HG03108 (cell line): ENCODE measurements around the gene OR2W1.

Experiments
- ATAC-seq: cut with Tn5 transposase; IDR thresholded peaks from one replicate; pipeline ENCODE4 v1.9.1; 2021; ENCODE audit warnings: moderate library complexity; ENCODE audit not compliant: unreplicated experiment

Gene OR2W1, protein sequence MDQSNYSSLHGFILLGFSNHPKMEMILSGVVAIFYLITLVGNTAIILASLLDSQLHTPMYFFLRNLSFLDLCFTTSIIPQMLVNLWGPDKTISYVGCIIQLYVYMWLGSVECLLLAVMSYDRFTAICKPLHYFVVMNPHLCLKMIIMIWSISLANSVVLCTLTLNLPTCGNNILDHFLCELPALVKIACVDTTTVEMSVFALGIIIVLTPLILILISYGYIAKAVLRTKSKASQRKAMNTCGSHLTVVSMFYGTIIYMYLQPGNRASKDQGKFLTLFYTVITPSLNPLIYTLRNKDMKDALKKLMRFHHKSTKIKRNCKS

DNA sequence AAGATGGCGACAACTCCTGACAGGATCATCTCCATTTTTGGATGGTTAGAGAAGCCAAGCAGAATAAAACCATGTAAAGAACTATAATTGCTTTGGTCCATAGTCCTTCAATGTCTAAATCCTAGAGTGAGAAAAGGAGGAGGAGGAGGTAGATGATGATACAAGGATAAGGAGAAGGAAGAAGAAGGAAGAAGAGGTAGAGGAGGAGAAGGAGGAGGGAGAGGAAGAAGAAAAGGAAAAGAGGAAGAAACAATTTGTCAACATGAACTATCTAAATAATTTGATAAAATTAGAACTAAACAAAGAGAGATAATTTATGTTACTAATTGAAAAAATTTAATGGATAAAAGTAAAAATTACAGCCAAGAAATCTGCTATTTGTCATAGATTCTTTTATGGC lies at the start of gene OR2W1:
Gene OR2W1 (minus strand): TSS at position 101 of the 400 bp plus-strand sequence. CDS start 0 bp downstream, at position 101.
- no peak for ATAC-seq

DNA sequence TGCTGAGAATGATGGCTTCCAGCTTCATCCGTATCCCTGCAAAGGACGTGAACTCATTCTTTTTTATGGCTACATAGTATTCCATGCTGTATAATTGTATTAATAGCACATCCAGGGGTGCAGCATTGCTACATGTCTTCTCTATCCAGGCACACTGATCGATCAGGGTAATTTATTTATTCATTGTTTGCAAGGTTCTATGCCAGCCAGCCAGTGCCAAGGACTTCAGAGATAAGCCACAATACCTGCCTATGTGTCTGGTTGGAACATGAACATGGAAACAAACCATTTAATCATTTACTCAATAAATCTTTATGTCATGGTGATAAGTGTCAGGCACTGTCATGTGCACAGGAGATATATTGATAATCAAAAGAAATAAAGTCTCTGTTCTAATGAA lies 48.0 kb upstream of the OR2W1 start:
- ATAC-seq = no peak

DNA sequence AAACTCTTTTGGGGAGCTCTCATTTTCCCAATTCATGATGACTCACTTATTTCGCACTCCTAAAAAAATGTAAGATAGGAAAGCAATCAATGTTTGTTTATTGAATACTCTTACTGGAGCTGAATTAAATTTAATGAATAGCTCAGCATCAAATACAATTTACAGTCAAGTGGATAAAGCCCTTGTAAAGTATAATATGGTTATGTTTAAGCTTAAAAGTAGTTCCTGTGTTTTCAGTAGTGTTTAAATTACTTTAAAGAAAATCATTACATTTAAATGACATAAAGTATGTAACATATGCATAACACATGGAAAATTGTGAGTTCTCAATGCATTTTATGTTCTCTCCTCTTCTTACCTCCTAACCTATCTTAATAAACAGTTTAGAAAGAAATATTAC lies 42.2 kb upstream of the OR2W1 start, which contains the start of gene OR2B3:
Gene OR2B3 (minus strand): TSS at position 101 of the 400 bp plus-strand sequence. CDS start 65 bp downstream, at position 36.
- ATAC-seq = no peak

DNA sequence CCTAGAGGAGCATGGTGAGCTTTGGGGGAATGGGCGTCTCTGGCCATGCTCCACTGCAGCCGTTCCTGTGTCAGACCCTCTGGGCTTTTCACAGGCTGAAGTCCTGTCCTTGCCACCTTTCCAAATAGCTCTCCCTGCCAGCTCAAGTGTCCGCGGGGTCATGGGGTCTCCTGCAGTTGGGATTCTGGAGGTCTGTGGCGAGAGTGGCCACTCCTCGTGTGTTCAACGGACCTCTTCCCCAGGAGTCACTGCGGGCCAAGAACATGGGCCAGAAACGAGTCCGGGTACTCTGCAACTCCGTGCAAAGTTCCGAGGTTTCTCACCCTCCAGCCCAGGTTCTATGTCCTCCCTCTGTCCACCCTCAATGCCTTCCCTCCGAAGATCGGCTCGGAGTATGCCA lies 37.5 kb upstream of the OR2W1 start:
- ATAC-seq = no peak

DNA sequence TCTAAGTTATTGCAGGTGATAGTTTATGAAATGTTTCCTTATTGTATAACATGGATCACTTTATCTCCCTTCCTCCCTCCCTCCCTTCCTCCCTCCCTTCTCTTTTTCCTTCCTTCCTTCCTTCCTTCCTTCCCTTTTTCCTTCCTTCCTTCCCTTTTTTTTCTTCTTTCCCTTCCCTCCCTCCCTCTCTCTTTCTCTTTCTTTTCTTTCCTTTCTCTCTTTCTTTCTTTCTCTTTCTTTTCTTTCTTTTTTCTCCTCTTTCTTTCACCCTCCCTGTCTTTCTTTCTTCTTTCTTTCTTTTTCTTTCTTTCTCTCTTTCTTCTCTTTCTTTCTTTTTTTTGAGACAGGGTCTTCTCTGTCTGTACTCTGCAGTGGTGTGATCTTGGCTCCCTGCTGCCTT lies 36.3 kb upstream of the OR2W1 start:
- no peak for ATAC-seq

DNA sequence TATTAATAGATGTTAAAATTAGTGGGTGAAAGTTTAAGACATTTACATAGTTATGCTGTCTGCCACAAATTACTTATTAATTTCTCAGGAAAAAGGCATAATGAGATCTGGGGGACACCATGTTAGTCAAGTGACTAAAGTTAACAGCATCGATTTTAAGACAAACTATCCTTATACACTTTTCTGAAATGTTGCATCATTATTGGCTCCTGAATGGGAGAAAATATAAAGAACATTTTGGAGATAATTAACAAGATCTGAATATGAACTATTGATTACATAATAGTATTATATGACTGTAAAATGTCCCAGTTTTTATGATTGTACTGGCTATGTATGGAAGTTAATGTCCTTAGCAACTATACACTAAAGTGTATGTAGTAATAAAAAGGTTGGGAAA lies 34.2 kb upstream of the OR2W1 start:
- ATAC-seq = no peak

DNA sequence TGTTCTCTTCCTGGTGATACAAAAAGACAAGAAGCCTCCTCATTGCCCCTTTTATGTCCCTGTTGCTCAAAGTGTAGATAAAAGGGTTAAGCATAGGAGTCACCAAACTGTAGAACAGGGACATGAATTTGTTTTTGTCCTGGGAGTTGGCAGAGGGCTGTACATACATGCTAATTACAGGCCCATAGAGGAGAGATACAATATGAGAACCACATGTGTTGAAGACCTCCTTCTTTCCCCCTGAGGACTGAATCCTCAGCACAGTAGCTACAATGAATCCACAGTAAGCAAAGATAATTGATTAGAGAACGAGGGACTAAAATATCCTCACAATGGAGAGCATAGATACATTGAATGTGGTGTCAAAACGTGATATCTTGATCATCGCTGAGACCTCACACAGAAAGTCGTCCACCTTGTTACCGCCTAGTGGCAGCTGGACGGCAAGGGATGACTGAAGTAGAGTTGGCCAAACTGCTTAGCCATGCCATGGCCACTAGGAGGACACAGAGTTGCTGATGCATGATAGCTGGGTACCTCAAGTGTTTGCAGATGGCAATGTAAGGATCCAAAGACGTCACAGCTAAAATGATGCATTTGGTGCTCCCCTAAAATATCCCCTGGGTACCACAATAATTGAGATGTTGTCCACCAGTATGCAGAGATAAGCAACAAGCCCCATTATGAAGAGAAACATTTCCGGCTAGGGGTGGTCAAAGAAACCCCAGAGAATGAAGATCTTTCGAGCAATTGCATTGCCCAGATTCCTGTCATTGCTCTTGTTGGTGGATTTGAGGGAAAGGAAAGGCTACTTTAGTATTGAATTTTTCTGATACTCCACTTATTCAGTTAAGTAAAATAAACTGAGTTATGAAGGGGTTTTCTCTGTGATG lies 27.1 kb upstream of the OR2W1 start:
- no peak for ATAC-seq

DNA sequence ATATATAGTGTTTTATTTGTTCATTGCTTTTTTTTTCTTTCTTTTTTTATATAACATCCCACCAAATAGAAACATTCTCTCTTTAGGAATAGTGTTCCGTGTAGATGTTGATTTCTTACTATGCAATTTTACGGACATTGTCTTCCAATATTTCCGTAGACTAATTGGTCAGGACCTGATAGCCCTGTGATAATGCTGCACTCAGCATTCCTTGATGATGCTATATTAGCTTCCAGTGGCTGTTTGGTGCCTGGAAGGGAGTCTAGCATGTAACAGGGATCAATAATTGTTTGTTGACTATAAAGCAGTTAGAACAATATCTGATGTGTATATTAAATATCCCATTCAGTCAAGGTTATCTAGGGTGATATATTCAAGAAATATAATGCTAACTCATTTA lies 6.7 kb upstream of the OR2W1 start:
- ATAC-seq = no peak

DNA sequence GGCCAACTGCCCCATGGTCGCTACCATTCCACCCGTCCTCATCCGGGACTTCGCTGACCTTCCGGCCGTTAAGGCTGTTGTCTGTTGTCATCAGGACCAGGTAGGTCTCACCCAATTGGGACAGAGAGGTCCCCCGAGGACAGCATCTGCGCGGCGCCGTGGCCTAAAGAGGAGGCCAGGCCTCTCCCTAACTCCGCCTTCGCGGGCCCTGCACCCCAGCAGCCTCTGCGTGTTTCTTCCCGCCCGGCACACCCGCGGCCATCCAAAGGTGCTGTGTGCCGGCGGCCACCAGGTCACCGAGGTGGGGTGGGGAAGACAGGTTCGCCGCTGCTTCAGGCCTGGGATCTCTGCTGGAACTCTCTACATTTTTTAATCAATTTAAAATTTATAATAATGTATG lies 9.0 kb downstream of the OR2W1 start:
- no peak for ATAC-seq

DNA sequence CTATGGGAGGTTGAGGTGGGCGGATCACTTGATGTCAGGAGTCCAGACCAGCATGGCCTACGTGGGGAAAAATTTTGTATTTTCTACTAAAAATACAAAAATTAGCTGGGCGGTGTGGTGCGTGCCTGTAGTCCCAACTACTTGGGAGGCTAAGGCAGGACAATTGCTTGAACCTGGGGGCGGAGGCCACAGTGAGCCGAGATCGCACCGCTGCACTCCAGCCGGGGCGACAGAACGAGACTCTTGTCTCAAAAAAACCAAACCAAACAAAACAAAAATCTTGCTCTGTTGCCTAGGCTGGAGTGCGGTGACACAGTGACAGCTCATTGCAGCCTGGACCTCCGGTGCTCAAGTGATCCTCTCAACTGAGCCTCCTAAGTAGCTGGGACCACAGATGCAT lies 16.2 kb downstream of the OR2W1 start:
- ATAC-seq = no peak

DNA sequence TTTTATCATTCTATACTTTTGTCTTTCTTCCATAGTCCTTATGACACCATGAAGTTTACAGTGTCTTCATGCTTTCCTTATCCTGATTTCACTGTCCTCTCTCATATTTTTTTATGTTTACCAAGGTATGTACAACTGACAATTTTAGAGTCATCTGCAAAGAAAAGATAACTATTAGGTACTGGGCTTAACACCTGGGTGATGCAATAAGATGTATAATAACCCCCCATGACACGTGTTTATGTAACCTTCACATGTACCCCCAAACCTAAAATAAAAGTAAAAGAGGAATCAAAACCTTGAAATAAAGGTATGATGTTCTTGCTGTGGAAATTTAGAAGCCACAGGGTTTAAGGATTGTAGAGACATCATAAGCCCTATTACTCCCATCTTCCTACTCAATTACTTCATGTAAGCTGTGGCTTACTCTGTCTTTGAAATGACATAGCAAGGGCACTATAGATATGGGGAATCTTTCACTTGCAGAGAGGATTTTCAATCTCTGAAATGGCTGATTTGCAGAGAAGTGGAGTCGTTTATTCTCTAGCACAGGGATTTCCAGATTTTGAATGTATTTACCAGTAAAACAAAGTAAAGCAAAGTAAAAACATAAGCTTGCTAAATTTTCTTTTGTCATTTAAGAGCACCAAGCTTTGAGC lies 18.9 kb downstream of the OR2W1 start:
- ATAC-seq = no peak

DNA sequence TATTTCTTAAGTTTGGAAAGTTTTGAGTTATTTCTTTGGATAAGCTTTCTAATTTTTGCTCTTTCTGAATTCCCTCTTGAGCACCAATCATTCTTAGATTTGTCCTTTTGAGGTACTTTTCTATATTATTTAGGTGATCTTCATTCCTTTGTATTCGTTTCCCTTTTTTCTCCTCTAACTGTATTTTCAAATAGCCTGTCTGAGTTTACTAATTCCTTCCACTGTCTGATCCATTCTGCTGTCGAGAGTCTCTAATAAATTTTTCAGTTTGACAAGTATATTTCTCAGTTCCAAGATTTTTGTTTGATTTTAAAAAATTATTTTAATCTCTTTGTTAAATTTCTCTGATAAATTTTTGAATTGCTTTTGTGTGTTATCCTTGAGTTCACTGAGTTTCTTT lies 23.5 kb downstream of the OR2W1 start:
- no peak for ATAC-seq

DNA sequence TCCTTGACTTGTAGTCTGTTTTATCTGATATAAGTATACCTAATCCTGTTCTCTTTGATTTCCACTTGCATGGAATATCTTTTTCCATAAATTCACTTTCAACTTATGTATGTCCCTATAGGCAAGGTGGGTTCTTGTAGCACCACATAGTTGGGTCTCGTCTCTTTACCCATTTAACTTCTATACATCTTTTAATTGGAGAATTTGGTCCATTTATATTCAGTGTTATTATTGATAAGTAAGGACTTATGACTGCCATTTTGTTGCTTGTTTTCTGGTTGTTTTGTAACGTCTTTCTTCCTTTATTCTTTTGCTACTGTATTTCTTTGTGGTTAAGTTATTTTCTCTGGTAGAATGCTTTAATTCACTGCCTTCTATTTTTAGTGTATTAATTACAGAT lies 25.3 kb downstream of the OR2W1 start:
- no peak for ATAC-seq

DNA sequence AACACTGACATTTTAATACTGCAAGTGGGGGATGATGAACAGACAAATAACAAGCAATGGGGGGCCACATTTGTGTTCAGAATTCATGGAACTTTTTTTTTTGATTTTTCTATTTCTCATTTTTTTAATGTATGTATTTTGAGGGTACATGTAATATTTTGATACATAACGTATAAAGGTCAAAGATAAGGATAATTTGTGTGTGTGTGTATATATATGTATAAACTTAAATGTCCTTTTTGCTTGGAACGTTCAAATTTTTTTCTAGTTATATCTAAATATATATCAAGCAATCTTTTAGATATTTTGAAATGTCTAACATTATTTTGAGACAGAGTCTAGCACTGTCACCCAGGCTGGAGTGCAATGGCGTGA lies 27.6 kb downstream of the OR2W1 start:
- no peak for ATAC-seq

DNA sequence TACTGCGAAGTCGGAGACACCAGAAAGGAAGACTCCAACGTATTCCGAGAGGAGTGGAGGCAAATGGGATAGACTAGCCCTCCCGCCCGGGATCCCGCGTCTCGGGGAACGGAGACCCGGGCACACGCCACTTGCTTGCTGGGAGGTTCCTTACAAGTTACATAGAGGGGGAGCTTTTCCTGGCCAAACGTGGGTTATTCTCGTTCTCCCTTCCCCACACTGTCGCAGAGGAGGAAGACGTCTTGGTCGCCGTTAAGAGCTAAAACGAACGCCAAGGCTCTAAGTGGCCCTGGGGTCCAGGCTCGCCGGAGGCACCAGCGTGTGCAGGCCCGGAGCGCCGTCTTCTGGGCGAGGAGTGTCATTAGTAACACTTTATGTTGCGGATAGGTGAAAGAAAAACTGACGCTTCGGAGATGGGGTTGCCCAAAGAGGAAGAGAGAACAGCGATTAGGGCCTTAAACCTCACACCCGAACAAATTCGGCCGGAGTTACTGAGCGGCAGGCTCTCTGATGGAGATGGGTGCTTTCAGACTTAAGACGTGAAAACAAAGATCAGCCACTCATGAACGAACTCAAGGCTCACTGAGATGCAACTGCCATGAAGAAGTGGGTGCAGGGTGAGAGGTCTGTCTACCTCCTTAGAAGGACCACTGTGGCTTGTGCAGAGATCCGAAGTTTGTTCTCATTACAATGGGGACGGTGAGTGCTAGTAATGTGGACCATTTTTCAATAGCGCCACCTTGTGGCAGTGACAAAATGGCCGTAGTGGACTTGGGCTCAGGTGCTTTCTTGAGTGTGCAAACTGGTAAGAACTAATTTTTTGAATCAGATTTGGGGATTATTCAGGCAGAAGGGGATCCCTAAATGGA lies 28.2 kb downstream of the OR2W1 start:
- ATAC-seq = peak; percentile 80

DNA sequence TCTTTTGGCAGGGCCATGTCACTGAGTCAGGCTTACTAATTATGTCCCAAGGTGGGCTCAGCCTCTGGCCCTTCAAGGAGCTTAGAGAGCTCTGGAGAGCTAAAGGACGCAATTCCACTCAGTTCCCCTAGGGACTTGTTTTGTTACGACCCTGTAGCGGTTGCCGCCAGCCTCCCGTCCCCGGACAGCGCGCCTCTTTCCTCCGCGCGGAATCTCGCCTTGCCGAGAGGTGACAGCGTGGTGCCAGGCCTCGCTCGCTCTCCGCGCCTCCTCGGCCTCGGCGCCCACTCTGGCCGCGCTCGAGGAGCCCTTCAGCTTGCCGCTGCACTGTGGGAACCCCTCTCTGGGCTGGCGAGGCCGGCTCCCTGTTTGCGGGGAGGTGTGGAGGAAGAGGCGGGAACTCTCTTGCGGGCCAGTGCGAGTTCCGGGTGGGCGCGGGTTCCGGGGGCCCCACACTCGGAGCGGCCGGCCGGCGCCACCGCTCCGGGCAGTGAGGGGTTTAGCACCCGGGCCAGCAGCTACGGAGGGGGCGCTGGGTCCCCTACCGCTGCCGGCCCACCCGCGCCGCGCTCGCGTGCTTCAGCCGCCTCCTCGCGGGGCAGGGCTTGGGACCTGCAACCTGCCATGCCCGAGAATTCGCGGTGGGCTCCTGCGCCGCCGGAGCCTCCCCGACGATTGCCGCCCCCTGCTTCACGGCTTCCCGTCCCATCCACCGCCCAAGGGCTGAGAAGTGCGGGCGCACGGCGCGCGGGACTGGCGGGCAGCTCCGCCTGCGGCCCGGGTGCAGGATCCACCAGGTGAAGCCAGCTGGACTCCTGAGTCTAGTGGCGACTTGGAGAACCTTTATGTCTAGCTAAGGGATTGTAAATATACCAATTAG lies 30.0 kb downstream of the OR2W1 start:
- no peak for ATAC-seq

DNA sequence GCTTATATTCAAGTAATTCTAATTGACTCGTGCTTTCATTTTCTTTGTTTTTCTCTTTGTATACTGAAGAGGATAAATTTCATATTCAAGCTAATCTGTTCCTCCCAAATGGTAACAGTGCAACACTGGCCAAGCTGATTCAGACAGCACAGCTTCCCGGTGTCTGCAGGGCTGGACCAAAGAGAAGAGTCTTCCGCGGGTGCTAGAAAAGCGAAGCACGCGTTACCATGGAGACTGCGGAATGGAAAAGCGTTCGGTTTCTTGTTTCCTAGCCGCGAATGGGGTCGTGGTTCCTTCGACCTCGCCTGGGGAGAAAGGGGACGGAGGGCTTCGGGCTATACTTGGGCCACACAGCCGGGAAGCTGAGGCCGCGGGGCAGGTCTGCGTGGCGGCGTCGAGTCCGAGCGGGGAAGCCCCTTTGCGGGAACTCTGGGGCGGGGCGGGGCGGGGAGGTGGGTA lies 33.7 kb downstream of the OR2W1 start:
- no peak for ATAC-seq

DNA sequence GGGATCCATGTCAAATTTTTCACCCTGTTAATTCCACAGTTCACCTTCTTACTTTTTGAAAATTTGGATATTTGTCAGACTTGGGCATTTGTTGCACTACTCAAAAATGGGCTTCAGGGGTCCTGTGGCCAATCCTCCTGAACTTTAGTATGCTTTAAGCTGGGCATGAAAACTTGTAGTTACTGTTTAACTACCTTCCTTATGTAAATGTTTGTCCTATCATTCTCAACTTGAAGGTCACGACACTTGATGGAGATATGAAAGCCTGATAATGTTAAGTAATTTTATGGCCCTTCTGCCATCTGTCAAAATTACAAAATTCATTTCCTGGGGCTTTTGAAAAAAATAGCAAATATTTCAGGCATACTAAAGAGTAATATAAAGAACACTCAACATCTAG lies 35.6 kb downstream of the OR2W1 start:
- no peak for ATAC-seq

DNA sequence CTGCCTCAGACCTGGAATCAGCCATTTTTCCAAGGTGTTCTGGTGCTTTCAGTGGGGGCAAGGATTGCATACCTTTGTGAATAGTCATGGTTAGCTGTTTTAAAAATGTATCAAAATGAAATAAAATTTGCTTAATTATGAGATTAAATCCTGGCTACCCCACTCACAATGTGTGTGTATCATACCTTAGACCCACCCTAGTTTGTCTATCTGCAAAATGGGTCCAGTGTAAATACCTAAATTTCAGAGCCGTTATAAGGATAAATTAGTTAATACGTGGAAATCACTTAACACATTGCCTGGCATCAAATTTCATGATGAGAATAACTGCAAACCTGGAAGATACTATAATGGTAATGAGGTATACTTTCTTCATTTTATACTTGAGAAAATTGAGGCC lies 36.9 kb downstream of the OR2W1 start:
- ATAC-seq = no peak
